GM12891 (cell line): ENCODE measurements around the gene STXBP6.

ENCODE experiments used
- POLR2A ChIP-seq: IDR thresholded peaks from 2 replicates; pipeline ENCODE4 v1.6.1; 2011; ENCODE audit warnings: low read depth, low read length, control low read depth
- TAF1 ChIP-seq: IDR thresholded peaks from 2 replicates; pipeline ENCODE4 v1.6.1; 2011; ENCODE audit warnings: low read depth, low read length, control low read depth

DNA sequence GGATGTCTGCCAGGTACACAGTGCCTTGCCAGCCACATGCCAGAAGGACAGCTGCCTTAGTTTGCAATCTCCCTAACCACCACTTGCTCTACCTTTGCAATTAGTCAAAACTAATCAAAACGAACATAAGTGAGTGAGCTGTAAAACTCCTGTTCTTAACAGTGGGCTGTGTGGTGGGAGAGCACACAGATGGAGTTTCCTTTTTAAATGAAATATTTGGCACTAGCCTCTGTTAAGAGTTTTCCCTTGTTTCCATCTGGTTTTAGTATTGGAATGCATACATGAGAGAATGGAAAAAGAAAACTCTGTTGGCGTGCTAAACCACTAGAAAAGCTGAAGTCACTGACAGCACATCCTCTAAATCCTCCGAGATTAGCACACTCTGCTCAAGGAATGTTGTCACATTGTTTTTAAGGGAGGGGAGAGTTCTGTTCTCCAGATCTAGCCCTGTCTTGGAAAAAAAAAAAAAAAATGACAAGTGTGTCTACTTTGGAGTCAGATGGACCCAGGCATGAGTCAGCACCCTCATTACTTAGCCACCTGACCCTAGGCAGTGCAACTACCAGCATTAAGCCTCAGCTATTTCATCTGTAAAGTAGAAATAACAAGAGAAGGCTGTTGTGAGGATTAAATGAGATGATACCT is 83.9 kb downstream of the STXBP6 start:
- no peak for TF ChIP-seq TAF1
- TF ChIP-seq POLR2A: no peak
